Cardiac fibroblast (primary cell): ENCODE data around the gene AFF3.
A peak's percentile ranks its signal among the peaks of the same experiment; 100 is the strongest.

Experiments used
- DNase-seq, 2 donors: peaks; one replicate each; pipeline versions ENCODE4 v3.0.0 to v3.0.0-alpha.2; 2010; ENCODE audit warnings: low read depth in 2 of 2
- H3K4me3 ChIP-seq, 2 donors: replicated peaks in 1 of 2; 1 replicate in 1 of 2; 2 replicates in 1 of 2; pipeline ENCODE4 v1.5.1; 2011; ENCODE audit warnings: low read depth in 2 of 2, low read length in 2 of 2, mild to moderate bottlenecking in 2 of 2, moderate library complexity in 1 of 2
- CTCF ChIP-seq: IDR thresholded peaks from one replicate; pipeline ENCODE4 v1.5.1; 2011; ENCODE audit warnings: low read depth, mild to moderate bottlenecking, low read length, inconsistent platforms

AFF3 gene

GRCh38 chr2:99621106-99621505, 521.3 kb downstream of the AFF3 start:
- no peak for TF ChIP-seq CTCF
- peak in 1 of 2 donors; percentile 26 for DNase-seq
- H3K4me3 ChIP-seq = no peak overlapping the region

- no peak overlapping the region for H3K4me3 ChIP-seq
- no peak for DNase-seq
- no peak for TF ChIP-seq CTCF
Measured at GRCh38 chr2:99619151-99619550, 523.2 kb downstream of the AFF3 start.

- no peak for TF ChIP-seq CTCF
- DNase-seq = no peak
- H3K4me3 ChIP-seq = no peak overlapping the region
Measured at GRCh38 chr2:99618579-99619097, 523.8 kb downstream of the AFF3 start.

- H3K4me3 ChIP-seq = no peak overlapping the region
- DNase-seq = no peak
- TF ChIP-seq CTCF = no peak
Measured at GRCh38 chr2:99617811-99618210, 524.6 kb downstream of the AFF3 start.

- no peak for TF ChIP-seq CTCF
- no peak overlapping the region for H3K4me3 ChIP-seq
- DNase-seq = no peak
Measured at GRCh38 chr2:99615247-99615771, 527.1 kb downstream of the AFF3 start.

- no peak overlapping the region for H3K4me3 ChIP-seq
- TF ChIP-seq CTCF = no peak
- no peak for DNase-seq
Measured at GRCh38 chr2:99613980-99614379, 528.4 kb downstream of the AFF3 start.

GRCh38 chr2:99611786-99612185, 530.6 kb downstream of the AFF3 start:
- DNase-seq = no peak
- TF ChIP-seq CTCF = no peak
- no peak overlapping the region for H3K4me3 ChIP-seq
